Stimulated activated CD4-positive, alpha-beta T cell treated with anti-CD3 and anti-CD28 coated beads, Interleukin-12 subunit alpha, Interleukin-12 subunit beta, amount 100 ng/mL, for 4 hours (primary cell): ENCODE data around the gene ZNF92.
"Not testable (repeated sequence)": the region's sequence is repeated elsewhere in the genome, so short reads cannot be mapped to it uniquely, and the experiment has no call there.

Source experiments
- DNase-seq: peaks from one replicate; pipeline ENCODE4 v3.0.0-alpha.2; 2020

Gene ZNF92

GRCh38 chr7:65429642-65430343 is 56.1 kb downstream of the ZNF92 start:
- no peak for DNase-seq

GRCh38 chr7:65430344-65431186 is 56.9 kb downstream of the ZNF92 start:
- no peak for DNase-seq

GRCh38 chr7:65434307-65434706 is 60.7 kb downstream of the ZNF92 start:
- no peak for DNase-seq

- no peak for DNase-seq
These were observed 62.5 kb downstream of the ZNF92 start for GRCh38 chr7:65436163-65436562.

- no peak for DNase-seq
These were observed 64.9 kb downstream of the ZNF92 start for GRCh38 chr7:65438598-65438997.

- DNase-seq, result no peak
These were observed 67.4 kb downstream of the ZNF92 start for GRCh38 chr7:65441010-65441409.

GRCh38 chr7:65444205-65444842 is 70.7 kb downstream of the ZNF92 start:
- no peak for DNase-seq

- no peak for DNase-seq
These were observed 71.5 kb downstream of the ZNF92 start for GRCh38 chr7:65444899-65445823.

GRCh38 chr7:65447041-65447440 is 73.4 kb downstream of the ZNF92 start:
- DNase-seq, result not testable (repeated sequence)

- DNase-seq, result no peak
These were observed 75.3 kb downstream of the ZNF92 start for GRCh38 chr7:65448816-65449504.

GRCh38 chr7:65449505-65449852 is 75.8 kb downstream of the ZNF92 start:
- DNase-seq, result no peak
